VCaP (cell line): ENCODE measurements around the gene COL26A1.

ENCODE experiments used
- H3K27ac ChIP-seq: fragments of 450-650 bp; 2 replicates; pipeline ENCODE4 v1.5.1; 2017
- CTCF ChIP-seq: fragments of 450-650 bp; conservative IDR thresholded peaks from 2 replicates; pipeline ENCODE4 v1.5.1; 2017; ENCODE audit warnings: mild to moderate bottlenecking, moderate library complexity

Gene COL26A1

GRCh38 chr7:101562531-101563197 lies 200.0 kb downstream of the COL26A1 start:
- no peak overlapping the region for H3K27ac ChIP-seq
- TF ChIP-seq CTCF, result no peak

GRCh38 chr7:101563198-101563901 lies 200.7 kb downstream of the COL26A1 start:
- no peak overlapping the region for H3K27ac ChIP-seq
- no peak for TF ChIP-seq CTCF

GRCh38 chr7:101563943-101564777 lies 201.5 kb downstream of the COL26A1 start:
- TF ChIP-seq CTCF, result no peak
- H3K27ac ChIP-seq, result no peak overlapping the region

GRCh38 chr7:101564778-101565211 lies 202.1 kb downstream of the COL26A1 start:
- no peak overlapping the region for H3K27ac ChIP-seq
- no peak for TF ChIP-seq CTCF

GRCh38 chr7:101565601-101566209 lies 203.0 kb downstream of the COL26A1 start:
- H3K27ac ChIP-seq, result no peak overlapping the region
- no peak for TF ChIP-seq CTCF

- no peak for TF ChIP-seq CTCF
- no peak overlapping the region for H3K27ac ChIP-seq
These were observed 204.6 kb downstream of the COL26A1 start for GRCh38 chr7:101567230-101567629.

GRCh38 chr7:101572156-101572555 lies 209.5 kb downstream of the COL26A1 start:
- no peak overlapping the region for H3K27ac ChIP-seq
- TF ChIP-seq CTCF, result no peak
